Stimulated activated CD4-positive, alpha-beta T cell treated with anti-CD3 and anti-CD28 coated beads, Interleukin-2, amount 100 ng/mL, for 48 hours (primary cell): ENCODE results near the gene MBD1.
"Not testable (repeated sequence)": the region's sequence is repeated elsewhere in the genome, so short reads cannot be mapped to it uniquely, and the experiment has no call there.

Experiments used
- DNase-seq, 2 donors: peaks; one replicate each; pipeline ENCODE4 v3.0.0-alpha.2; 2020

MBD1 gene

GRCh38 chr18:50288348-50289107, 7.2 kb upstream of the MBD1 start:
- DNase-seq, result not testable (repeated sequence)

- DNase-seq, result peak; percentile 88 to 91
These were observed 6.4 kb upstream of the MBD1 start, which contains the start of gene CXXC1 for GRCh38 chr18:50287441-50288347. TSS of gene CXXC1 (minus strand) at chr18:50287692. CDS start at chr18:50287589, 103 bp downstream.

GRCh38 chr18:50287028-50287440, 5.7 kb upstream of the MBD1 start:
- no peak for DNase-seq

GRCh38 chr18:50286391-50287027, 5.2 kb upstream of the MBD1 start:
- DNase-seq, result no peak

- no peak for DNase-seq
These were observed 4.5 kb upstream of the MBD1 start for GRCh38 chr18:50285631-50286321.

- no peak for DNase-seq
These were observed 3.7 kb upstream of the MBD1 start for GRCh38 chr18:50285071-50285470.

- DNase-seq, result no peak
These were observed 3.0 kb upstream of the MBD1 start for GRCh38 chr18:50284255-50284885.

GRCh38 chr18:50283469-50284209, 2.3 kb upstream of the MBD1 start:
- DNase-seq, result no peak

GRCh38 chr18:50282521-50283335, 1.4 kb upstream of the MBD1 start:
- no peak for DNase-seq

- DNase-seq, result no peak
These were observed 723 bp upstream of the MBD1 start for GRCh38 chr18:50281972-50282520.

- DNase-seq, result no peak
These were observed 522 bp downstream of the MBD1 start for GRCh38 chr18:50280707-50281294.

- no peak for DNase-seq
These were observed 1.6 kb downstream of the MBD1 start for GRCh38 chr18:50279752-50280151.

GRCh38 chr18:50277942-50278341, 3.4 kb downstream of the MBD1 start:
- no peak for DNase-seq

GRCh38 chr18:50276452-50276851, 4.9 kb downstream of the MBD1 start:
- DNase-seq, result no peak

- no peak for DNase-seq
These were observed 5.8 kb downstream of the MBD1 start for GRCh38 chr18:50275503-50276036.

- no peak for DNase-seq
These were observed 6.4 kb downstream of the MBD1 start for GRCh38 chr18:50274941-50275340.

GRCh38 chr18:50274044-50274442, 7.3 kb downstream of the MBD1 start:
- no peak for DNase-seq

GRCh38 chr18:50273203-50274043, 7.9 kb downstream of the MBD1 start:
- no peak for DNase-seq

- no peak for DNase-seq
These were observed 8.8 kb downstream of the MBD1 start for GRCh38 chr18:50272568-50272967.
